Fibroblast of lung (primary cell): Measurements from ENCODE around the gene FOXD4L6. TPM values are rescaled to one million over a fixed set of nuclear protein-coding genes. Genes with fewer than 3 reads are reported as not detected.
"Not testable (repeated sequence)": the region's sequence is repeated elsewhere in the genome, so short reads cannot be mapped to it uniquely, and the experiment has no call there.

ENCODE experiments used
- DNase-seq, 2 donors: peaks; one replicate each; pipeline versions ENCODE4 v3.0.0 to v3.0.0-alpha.2; 2010; ENCODE audit warnings: low read depth in 2 of 2
- H2AFZ ChIP-seq: 2 replicates; pipeline ENCODE4 v1.5.1; 2012; ENCODE audit warnings: low read length, control low read depth, inconsistent platforms
- H3K27ac ChIP-seq: 2 replicates; pipeline ENCODE4 v1.5.1; 2011; ENCODE audit warnings: low read length, control low read depth; ENCODE audit not compliant: insufficient read depth
- H3K27me3 ChIP-seq: 2 replicates; pipeline ENCODE4 v1.5.1; 2011; ENCODE audit warnings: mild to moderate bottlenecking, low read length; ENCODE audit not compliant: control insufficient read depth, insufficient read depth
- H3K36me3 ChIP-seq: 2 replicates; pipeline ENCODE4 v1.5.1; 2011; ENCODE audit warnings: low read length; ENCODE audit not compliant: control insufficient read depth, insufficient read depth
- H3K4me1 ChIP-seq: 2 replicates; pipeline ENCODE4 v1.5.1; 2011; ENCODE audit warnings: low read length; ENCODE audit not compliant: control insufficient read depth, insufficient read depth; ENCODE audit errors: extremely low read depth
- H3K4me2 ChIP-seq: 2 replicates; pipeline ENCODE4 v1.5.1; 2011; ENCODE audit warnings: low read length, control low read depth; ENCODE audit not compliant: insufficient read depth; ENCODE audit errors: extremely low read depth
- H3K4me3 ChIP-seq, 4 experiments: fragments of 200-600 bp in 1 of 4; sonication (generic) in 1 of 4; replicated peaks in 1 of 4; 2 replicates each; pipeline ENCODE4 v1.5.1; 2011 to 2016; ENCODE audit warnings: low read length in 4 of 4, low read depth in 3 of 4, mild to moderate bottlenecking in 3 of 4, control low read depth in 2 of 4, inconsistent platforms in 1 of 4, mixed read lengths in 1 of 4; ENCODE audit not compliant: insufficient read depth in 1 of 4; ENCODE audit errors: control extremely low read depth in 1 of 4
- H3K79me2 ChIP-seq: 2 replicates; pipeline ENCODE4 v1.5.1; 2012; ENCODE audit warnings: mild to moderate bottlenecking, low read length, inconsistent platforms; ENCODE audit not compliant: control insufficient read depth, insufficient read depth
- H3K9ac ChIP-seq: 2 replicates; pipeline ENCODE4 v1.5.1; 2011; ENCODE audit warnings: mild to moderate bottlenecking, low read length, control low read depth; ENCODE audit not compliant: insufficient read depth
- H3K9me3 ChIP-seq: 2 replicates; pipeline ENCODE4 v1.5.1; 2012; ENCODE audit warnings: low read depth, low read length; ENCODE audit not compliant: control insufficient read depth, insufficient read depth
- H4K20me1 ChIP-seq: 2 replicates; pipeline ENCODE4 v1.5.1; 2011; ENCODE audit warnings: low read length; ENCODE audit not compliant: control insufficient read depth, insufficient read depth; ENCODE audit errors: extremely low read depth
- polyA plus RNA-seq, 2 donors: library from polyadenylated mRNA; depleted of rRNA in 1 of 2; stranded (reverse) in 1 of 2; unstranded in 1 of 2; fragments of >200 nt; gene quantifications; 2 replicates each; pipeline ENCODE4 v1.2.1, GENCODE V29; 2011 to 2012; ENCODE audit warnings: missing spikeins in 1 of 2
- total RNA-seq: library from RNA; depleted of rRNA; stranded (reverse); fragments of >200 nt; gene quantifications from 2 replicates; pipeline ENCODE4 v1.2.1, GENCODE V29; 2014

The FOXD4L6 gene
- total and polyA plus RNA-seq, 2 donors (not counting 1 experiment from before 2014, with no cell fraction given): not detected

DNA sequence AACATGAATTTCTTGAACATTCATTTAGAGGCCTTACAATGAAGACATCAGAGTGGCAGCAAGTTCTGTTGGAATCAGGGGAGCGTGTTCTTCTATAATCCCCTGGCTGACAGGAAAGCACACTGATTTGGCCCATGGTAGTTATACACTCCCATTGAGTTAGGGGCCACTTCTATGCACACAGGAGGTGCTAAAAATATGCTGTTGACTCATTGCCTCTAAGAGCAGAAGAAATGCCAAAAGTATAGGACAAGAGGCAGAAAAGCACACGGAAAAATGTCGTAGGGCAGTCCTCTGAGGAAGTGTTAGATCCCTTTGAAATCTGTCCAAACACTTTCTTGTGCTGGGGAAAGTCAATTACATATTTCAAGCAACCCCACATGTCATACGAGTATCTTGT lies 49.0 kb downstream of the FOXD4L6 start:
- not testable (repeated sequence) for H3K4me1 ChIP-seq, H3K9ac ChIP-seq, H4K20me1 ChIP-seq, DNase-seq, H3K36me3 ChIP-seq, H3K79me2 ChIP-seq, H2AFZ ChIP-seq, H3K9me3 ChIP-seq, H3K4me3 ChIP-seq, H3K27me3 ChIP-seq, H3K4me2 ChIP-seq, H3K27ac ChIP-seq

DNA sequence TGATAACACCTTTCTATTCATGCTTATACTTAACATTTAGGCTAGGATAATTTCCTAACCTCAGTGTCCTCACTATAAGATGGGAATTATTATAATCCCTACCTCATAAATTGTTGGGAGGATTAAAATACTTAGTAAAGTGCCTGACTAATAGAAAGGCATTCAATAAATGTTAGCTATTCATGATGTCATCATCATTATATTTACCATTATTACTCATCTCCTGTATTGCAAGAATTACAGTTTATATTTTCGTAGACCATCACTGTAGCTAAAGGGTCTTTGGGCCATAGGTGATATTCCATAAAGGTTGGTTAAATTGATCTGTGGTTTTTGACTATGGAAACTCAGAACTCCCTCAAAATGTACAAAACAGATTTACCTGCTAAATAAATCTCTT lies 50.9 kb downstream of the FOXD4L6 start:
- peak; percentile 22 to 48 for DNase-seq

More for the DNA sequence above, 50.9 kb downstream of the FOXD4L6 start:
- not testable (repeated sequence) for H3K4me2 ChIP-seq, H3K4me3 ChIP-seq, H3K36me3 ChIP-seq, H3K9me3 ChIP-seq, H2AFZ ChIP-seq, H3K4me1 ChIP-seq, H3K27me3 ChIP-seq, H3K79me2 ChIP-seq, H4K20me1 ChIP-seq, H3K27ac ChIP-seq, H3K9ac ChIP-seq

Other genes with a start within 250 kb of the FOXD4L6 start
- 3.8 and 3.9 TPM in 2 replicates for gene ZNG1F, start 60.6 kb upstream of the FOXD4L6 start, total RNA-seq
- 5.0 and 5.4 TPM in 2 replicates for gene ZNG1F, start 60.6 kb upstream of the FOXD4L6 start, polyA plus RNA-seq